ENCODE measurements around the gene DEFB123.
"Not testable (repeated sequence)": the region's sequence is repeated elsewhere in the genome, so short reads cannot be mapped to it uniquely, and the experiment has no call there.

DEFB123 gene, protein sequence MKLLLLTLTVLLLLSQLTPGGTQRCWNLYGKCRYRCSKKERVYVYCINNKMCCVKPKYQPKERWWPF

DNA sequence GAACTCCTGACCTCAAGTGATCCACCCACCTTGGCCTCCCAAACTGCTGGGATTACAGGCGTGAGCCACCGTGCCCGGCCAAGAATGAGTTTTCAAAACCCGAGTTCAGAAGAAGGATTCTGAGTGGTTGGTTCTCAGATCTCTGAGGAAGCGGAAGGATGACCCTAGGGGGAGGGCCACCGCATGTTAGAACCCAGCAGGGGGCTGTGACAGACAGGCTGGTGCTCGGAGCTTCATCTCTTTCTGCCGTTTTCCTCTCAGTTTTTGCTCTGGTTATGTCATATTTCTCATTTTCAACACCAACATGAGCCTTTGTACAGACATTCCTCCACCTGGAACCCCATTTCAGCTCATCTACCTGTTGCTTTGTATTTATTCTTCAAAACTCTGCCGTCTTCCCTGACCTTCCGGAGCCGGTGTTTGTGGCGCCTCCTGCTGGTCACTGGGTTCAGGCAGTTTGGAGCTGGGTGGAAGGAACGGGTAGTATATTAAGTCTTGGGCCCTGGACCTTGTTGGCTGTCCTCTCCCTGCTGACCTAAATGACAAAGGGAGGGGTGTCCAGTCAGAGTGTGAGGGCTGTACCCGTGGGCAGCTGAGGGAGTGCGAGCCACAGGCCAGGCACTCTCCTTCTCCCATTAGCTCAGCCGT is at the start of gene DEFB123:
TSS of gene DEFB123 (plus strand) at position 621 of the 648 bp plus-strand sequence. CDS start 67 bp downstream, outside the sequence.
- DNase-seq (ENCODE audit: low spot score) = no peak

DNA sequence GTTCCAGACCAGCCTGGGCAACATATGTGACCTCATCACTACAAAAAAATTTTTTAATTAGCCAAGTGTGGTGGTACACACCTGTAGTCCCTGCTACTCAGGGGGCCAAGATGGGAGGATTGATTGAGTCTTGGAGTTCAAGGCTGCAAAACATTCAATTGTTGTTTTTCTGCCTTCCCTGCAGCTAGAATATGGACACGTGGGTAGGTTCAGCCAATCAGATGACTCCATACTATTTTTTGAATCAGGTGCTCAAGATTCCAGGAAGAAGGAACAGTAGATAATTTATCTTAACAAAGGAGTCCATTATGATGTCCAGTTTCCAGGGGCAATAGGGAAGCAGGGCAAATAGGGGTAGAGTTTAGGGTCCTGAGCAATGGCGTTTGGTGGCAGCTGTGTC is 47.6 kb upstream of the DEFB123 start:
- no peak for DNase-seq (ENCODE audit: low spot score)

DNA sequence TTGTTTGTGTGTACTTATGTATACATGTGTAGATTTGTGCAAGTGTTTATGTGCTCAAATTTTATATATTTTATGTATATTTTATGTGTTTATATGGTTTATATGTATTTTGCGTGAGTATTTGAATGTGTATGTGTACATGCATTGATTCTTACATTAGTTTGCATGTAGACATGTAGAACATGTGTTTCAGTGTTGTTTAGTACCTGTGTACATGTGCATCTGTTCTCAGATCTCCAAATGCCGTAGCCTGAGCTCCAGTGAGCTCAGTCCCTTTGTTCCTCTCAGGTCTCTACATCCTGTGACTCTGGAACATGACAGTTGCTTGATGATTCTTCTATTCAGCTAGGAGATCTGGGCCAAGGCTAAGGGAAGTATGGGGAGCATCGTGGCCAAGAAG is 45.5 kb upstream of the DEFB123 start:
- no peak for DNase-seq (ENCODE audit: low spot score)

DNA sequence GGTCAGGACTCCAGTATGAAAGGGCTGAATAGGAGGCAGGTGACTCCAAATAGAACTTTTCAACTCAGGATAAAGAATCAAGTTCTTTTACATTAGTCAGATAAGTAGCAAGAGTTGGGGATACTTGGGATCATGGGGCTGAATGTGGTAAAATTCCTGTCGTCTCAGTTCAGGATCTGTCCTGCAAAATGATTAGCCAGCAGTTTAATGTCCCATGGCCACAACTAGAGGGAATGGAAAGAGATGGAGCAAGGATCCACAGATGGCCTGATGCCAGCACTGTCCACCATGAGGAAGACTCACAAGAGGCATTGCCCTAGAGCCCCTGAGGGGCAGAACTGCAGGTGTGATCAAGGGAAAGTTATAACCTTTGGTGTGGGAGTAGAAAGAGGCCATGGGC is 36.5 kb upstream of the DEFB123 start:
- no peak for DNase-seq (ENCODE audit: low spot score)

DNA sequence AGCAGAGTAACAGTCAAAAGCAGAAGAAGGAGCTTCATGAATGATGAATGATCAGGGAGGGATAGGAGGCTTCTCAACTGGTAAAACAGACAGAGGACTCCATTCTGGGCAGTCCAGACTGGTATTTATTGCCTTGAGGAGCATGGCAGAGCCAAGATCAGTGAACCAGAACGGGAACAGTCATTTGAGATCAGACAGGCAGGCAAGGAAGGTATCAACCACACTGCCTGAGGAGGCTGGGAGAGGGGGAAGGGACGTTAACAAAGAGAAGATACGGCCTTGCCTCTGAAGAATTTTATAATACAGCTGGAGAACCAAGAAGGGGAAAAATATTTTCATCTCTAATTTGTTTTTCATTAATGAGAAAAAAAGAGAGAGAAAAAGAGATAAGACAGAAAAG is 34.3 kb upstream of the DEFB123 start, which contains the start of gene DEFB121:
TSS of gene DEFB121 (minus strand) at position 101 of the 400 bp plus-strand sequence. CDS start at position 38, 63 bp downstream.
- no peak for DNase-seq (ENCODE audit: low spot score)

DNA sequence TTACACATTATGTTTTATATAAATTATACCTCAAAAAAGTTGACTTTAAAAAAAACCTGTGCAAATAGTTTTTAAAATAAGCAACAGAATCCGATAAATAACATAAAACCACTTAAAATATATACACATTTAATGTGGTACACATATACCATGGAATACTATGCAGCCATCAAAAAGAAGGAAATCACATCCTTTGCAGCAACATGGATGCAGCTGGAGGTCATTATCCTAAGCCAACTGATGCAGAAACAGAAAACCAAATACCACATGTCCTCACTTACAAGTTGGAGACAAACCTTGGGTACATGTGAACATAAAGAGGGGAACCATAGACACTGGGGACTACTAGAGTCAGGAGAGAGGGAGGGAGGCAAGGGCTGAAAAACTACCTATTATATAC is 30.4 kb upstream of the DEFB123 start:
- no peak for DNase-seq (ENCODE audit: low spot score)

DNA sequence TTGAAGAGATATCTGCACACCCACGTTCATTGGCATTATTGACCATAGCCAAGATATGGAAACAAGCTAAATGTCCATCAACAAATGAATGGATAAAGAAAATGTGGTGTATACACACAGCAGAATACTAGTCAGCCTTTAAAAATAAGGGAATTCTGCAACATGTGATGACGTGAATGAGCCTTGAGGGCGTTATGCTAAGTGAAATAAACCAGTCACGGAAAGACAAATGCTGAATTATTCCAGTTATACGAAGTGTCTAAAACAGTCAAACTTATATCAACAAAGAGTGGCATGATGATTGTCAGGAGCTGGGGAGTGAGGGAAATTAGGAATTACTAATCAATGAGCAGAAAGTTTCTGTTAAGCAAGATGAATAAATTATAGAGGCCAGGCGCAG is 26.1 kb upstream of the DEFB123 start:
- no peak for DNase-seq (ENCODE audit: low spot score)

DNA sequence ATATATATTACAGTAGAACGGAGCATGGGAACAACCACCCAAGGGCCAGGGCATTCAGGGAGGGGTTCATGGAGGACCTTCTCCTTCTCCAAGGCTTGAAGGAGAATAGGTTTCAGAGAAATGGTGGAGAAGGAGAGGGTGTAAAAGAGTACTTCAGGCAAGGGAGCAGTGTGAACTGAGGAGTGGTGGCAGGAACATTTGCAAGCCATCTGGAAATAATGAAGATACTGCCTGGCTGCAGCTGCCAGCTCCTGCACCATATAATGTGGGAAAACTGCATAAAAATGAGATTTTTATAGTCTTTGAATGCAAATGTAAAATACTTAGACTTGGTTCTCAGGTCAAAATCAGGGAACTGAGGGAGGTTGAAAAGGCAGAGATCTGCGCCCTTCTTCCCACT is 24.8 kb upstream of the DEFB123 start:
- DNase-seq (ENCODE audit: low spot score) = no peak

DNA sequence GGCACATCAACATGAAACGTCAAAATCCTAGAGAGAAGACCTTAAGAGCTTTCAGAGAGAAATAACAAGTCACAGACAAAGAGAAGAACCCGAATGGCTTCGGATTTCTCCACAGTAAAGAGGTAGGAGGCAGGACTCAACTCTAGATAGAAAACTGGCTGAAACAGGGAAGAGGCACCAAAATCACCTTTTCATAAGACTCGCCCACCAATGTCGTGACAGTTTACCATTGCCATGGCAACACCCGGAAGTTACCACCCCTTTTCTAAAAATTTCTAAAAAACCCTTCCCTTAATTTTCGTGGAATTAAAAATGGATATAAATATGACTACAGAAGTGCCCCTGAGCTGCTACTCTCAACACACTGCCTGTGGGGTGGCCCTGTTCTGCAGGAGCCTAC is 22.1 kb upstream of the DEFB123 start:
- no peak for DNase-seq (ENCODE audit: low spot score)

DNA sequence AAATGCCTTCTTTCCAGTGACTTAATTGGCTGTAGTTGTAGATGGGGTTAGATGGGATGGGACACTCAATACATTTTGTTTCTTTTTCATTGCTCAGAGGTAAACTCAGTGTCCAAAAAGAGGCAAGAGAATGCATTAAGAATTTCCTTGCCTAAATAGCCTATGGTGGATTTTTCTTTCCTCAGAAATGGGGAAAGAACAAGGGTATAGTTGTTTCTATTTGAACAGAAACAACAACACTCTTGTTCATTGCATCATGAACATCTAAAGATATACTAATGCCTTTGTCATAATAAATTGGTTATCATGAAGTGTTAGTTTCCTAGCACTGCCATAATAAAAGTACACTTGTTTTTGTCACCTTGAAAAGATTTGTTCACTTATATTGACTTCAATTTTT is 14.6 kb upstream of the DEFB123 start:
- DNase-seq (ENCODE audit: low spot score) = no peak

DNA sequence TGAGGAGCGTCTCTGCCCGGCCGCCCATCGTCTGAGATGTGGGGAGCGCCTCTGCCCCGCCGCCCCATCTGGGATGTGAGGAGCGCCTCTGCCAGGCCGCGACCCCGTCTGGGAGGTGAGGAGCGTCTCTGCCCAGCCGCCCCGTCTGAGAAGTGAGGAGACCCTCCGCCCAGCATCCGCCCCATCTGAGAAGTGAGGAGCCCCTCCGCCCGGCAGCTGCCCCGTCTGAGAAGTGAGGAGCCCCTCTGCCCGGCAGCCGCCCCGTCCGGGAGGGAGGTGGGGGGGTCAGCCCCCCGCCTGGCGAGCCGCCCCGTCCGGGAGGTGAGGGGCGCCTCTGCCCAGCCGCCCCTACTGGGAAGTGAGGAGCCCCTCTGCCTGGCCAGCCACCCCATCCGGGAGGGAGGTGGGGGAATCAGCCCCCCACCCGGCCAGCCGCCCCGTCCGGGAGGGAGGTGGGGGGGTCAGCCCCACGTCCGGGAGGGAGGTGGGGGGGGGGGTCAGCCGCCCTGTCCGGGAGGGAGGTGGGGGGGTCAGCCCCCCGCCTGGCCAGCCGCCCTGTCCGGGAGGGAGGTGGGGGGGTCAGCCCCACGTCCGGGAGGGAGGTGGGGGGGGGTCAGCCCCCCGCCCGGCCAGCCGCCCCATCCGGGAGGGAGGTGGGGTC is 13.4 kb upstream of the DEFB123 start:
- not testable (repeated sequence) for DNase-seq (ENCODE audit: low spot score)

DNA sequence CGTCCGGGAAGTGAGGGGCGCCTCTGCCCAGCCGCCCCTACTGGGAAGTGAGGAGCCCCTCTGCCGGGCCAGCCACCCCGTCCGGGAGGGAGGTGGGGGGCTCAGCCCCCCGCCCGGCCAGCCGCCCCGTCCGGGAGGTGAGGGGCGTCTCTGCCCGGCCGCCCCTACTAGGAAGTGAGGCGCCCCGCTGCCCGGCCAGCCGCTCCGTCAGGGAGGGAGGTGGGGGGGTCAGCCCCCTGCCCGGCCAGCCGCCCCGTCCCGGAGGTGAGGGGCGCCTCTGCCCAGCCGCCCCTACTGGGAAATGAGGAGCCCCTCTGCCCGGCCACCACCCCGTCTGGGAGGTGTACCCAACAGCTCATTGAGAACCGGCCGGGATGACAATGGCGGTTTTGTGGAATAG is 12.9 kb upstream of the DEFB123 start:
- DNase-seq (ENCODE audit: low spot score) = not testable (repeated sequence)

DNA sequence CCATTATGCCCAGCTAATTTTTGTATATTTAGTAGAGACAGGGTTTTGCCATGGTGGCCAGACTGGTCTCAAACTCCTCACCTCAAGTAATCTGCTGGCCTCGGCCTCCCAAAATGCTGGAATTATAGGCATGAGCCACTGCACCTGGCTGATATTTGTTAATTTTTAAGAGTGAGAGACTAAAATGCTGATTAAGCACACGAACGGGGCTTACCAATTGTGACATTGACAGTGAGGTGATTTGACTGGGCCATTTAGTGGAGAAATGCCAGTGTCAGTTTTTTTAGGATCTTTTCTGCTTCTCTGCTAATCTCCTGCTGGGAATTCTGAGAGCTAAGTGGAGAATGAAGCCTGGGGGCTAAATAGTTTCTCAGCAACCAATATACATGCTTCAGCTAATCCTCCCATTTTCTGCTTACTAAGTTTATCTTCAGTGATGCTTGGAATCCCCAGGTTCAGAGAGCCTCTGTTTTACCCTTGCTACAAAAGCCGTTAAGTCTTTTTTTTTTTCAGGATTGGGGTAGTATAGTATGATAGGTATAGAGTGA is 9.8 kb upstream of the DEFB123 start:
- no peak for DNase-seq (ENCODE audit: low spot score)

DNA sequence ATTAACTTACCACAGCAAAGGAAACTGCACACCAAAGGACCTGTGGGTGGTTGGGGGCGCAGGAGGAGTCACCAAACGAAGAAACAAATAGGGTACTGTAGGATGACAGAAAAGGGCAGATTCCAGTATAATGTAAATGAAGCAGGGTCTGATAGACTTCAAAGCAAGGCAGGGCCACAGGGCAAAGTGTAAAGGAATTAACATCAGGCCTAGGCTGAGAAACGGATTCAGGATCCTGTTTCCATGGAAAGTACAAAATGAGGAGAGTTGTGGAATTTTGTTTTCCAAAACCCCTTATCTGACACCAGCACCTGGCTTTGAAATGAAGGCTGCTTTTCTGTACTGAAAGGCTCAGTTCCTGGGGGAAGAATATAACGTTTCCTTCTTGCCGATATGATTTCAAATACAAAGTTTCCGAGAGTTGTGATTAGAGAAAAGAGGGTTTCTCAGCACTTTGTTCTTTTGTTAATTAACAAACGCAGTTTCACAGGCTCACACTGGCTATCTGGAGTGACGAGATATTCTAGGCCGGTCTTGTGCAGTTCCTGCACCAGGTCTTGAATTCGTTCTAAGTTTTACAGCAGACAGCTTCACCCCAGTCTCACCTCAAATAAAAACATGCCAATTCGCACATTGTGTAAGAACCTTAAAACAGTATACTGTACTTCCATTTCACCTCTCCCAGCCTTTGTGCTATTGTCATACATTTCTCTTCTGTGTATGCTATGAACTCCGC is 5.8 kb downstream of the DEFB123 start:
- no peak for DNase-seq (ENCODE audit: low spot score)

DNA sequence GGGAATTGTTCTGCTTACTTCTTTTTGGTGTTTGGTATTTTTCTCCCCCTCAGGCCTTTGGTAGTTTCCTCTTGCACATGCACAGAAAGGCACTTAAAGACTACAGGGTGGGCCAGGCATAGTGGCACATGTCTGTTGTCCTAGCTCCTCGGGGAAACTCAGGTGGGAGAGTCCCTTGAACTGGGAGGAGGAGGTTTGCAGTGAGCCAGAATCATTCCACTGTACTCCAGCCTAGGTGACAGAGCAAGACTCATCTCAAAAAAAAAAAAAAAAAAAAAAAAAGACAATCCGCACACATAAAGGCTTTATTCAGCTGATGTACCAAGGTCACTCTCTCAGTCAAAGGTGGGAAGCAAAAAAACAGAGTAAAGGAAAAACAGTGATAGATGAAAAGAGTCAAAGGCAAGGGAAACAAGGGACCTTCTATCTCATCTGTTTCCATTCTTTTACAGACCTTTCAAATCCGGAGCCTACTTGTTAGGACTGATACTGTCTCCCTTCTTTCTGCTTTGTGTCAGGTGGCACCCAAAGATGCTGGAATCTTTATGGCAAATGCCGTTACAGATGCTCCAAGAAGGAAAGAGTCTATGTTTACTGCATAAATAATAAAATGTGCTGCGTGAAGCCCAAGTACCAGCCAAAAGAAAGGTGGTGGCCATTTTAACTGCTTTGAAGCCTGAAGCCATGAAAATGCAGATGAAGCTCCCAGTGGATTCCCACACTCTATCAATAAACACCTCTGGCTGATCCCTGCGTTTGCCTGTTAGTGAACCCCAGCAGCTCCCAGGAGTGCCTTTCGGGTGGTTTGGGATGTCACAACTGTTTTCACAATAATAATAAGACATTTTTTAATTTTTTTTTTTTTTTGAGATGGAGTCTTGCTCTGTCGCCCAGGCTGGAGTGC is 9.3 kb downstream of the DEFB123 start:
- no peak for DNase-seq (ENCODE audit: low spot score)

DNA sequence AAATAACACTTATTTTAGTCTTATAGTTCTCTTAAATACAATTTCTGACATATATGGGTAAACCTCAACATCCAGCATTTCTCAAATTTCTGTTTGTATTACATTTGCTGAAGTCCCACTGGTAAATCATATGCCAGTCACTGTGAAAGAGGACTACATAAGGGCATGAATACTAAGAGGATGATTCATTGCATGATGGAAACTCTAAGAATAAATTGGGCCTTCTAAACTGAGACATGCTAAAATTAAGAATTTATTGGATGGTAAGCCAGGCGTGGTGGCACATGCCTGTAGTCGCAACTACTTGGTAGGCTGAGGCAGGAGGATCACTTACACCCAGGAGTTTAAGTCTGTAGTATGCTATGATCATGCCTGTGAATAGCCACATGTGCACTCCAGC is 12.1 kb downstream of the DEFB123 start:
- no peak for DNase-seq (ENCODE audit: low spot score)

DNA sequence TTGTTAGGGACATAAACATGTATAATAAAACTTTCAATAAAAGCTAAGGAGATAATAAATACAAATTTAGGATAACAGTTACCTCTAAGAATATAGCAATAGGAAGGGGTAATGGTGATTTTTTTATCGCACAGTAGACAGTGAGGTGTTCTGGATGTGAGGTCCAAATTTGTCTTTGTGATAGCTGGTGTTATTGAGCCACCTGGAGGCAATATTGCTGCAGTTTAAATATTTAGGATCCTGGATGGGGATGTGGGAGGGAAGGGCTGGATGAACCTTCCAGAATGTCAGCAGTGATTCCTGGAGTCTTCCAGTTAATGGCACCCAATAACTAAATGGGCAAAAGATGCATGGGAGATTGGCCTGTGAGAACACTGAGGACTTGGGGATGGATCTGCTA is 13.9 kb downstream of the DEFB123 start:
- DNase-seq (ENCODE audit: low spot score) = no peak

DNA sequence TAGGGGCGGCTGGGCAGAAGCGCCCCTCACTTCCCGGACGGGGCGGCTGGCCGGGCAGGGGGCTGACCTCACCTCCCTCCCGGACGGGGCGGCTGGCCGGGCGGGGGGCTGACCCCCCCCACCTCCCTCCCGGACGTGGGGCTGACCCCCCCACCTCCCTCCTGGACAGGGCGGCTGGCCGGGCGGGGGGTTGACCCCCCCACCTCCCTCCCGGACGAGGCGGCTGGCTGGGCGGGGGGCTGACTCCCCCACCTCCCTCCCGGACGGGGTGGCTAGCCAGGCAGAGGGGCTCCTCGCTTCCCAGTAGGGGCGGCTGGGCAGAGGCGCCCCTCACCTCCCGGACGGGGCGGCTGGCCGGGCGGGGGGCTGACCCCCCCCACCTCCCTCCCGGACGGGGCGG is 30.5 kb downstream of the DEFB123 start:
- DNase-seq (ENCODE audit: low spot score) = not testable (repeated sequence)

DNA sequence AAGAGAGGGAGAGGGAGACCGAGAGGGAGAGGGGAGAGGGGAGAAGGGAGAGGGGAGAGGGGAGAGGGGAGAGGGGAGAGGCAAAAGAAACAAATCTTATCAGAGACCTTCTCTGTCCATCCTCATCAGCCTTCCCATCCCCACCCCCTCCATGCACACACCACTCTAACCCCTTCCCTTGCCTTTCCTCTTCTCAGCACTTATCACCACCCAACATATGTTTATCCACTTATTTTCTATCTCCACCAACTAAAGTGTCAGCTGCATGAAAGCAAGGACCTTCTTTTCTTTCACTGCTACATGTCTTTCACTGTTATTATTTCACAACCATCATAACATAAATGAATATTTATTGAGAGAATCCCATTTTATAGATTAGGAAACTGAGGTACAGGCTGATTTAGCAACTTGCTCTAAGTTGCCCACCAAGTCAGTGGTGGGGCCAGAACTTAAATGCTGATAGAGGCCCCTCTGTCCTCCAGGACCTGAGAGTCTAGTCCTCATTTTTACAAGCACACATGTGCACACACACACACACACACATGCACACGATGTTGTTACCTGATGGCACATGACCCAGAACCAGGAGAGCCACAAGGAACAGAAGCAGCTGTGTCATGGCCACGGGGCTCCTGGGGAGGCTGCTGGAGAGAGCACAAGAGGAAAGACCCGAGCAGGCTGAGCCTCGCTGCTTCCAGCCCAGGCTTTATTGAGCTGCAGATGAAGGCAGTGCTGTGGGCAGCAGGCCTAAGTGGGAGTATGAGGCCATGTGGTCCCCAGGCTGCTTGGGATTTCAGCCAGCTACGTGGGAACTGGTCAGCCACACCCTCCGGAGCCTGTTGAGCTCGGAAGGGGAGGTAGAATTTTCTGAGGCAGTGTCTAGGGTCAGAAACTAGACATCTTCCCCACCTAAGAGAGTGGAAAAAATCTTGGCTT is 32.2 kb downstream of the DEFB123 start:
- no peak for DNase-seq (ENCODE audit: low spot score)

DNA sequence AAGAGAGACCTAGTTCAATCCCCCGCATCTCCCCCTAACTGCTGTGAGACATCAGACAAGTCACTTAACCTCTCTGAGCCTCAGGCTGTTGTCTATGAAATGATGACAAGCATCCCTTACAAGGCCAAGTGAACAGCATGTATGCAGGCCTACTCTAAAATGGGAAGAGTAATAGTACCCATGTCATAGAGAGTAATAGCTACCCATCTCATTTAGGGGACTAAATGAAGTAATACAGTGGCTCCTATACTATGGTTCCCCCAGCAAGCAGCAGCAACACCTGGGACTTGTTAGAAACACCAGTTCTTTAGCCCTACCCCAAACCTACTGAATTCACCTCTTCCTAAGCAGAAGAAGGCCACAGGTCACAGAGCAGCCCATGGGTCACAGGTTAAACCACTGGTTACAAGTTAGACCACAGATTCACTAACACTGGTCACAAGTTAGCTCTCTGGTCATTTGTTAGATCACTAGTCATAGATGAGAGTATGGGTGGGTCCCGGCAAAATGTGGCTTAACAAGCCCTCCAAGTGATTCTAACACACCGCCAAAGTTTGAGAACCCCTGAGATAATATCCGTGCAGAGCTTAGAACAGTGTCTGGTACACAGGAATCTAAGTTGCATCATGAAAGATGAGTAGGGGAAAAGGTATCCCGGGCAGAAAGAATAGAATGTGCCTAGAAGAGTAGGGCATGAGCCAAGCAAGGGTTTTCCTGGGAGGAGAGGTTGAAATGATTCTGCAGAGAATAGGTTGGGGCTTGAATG is 33.1 kb downstream of the DEFB123 start:
- DNase-seq (ENCODE audit: low spot score) = no peak
